Activated CD8-positive, alpha-beta memory T cell treated with anti-CD3 and anti-CD28 coated beads for 1 hour (primary cell): ENCODE data around the gene RNGTT.
"Not testable (repeated sequence)": the region's sequence is repeated elsewhere in the genome, so short reads cannot be mapped to it uniquely, and the experiment has no call there.

ENCODE experiments used
- DNase-seq, 2 donors: peaks; one replicate each; pipeline ENCODE4 v3.0.0-alpha.2; 2020; ENCODE audit warnings: low read depth in 1 of 2; ENCODE audit errors: extremely low read depth in 1 of 2

RNGTT gene

DNA sequence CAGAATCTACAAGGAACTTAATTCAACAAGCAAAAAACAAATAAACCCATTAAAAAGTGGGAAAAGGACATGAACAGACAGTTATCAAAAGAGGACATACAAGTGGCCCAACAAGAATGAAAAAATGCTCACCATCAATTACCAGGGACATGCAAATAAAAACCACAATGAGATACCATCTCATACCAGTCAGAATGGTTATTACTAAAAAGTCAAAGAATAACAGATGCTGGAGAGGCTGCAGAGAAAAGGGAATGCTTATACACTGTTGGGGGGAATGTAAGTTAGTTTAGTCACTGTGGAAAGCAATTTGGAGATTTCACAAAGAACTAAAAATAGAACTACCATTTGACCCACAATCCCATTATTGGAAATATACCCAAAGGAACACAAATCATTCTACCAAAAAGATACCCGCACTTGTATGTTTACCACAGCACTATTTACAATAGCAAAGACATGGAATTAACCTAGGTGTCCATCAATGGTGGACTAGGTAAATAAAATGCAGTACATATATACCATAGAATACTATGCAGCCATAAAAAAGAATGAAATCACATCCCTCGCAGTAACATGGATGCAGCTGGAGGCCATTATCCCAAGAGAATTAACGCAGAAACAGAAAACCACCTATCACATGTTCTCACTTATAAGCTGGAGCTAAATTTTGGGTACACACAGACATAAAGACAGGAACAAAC is 48.4 kb downstream of the RNGTT start:
- no peak for DNase-seq

DNA sequence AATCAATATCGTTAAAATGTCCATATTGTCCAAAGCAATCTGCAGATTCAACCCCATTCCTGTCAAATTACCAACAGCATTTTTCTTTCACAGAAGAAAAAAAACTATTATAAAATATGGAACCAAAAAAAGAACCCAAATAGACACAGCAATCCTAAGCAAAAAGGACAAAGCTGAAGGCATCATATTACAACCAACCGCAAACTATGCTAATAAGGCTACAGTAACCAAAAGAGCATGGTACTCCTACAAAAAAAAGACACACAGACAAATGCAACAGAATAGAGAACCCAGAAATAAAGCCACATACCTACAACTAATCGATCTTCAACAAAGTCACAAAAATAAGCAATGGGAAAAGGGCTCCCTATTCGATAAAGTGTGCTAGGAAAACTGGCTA is 49.2 kb downstream of the RNGTT start:
- DNase-seq = no peak

DNA sequence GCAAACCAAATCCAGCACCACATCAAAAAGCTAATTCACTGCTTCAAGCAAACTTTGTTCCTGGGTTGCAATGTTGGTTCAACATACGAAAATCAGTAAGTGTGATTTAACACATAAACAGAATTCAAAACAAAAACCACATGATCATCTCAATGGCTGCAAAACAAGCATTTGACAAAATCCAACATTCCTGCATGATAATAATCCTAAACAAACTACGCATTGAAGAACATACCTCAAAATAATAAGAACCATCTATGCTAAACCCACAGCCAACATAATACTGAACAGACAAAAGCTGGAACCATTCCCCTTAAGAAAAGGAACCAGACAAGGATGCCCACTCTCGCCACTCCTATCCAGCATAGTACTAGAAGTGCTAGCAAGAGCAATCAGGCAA is 49.9 kb downstream of the RNGTT start:
- DNase-seq = no peak

- DNase-seq = no peak
Measured at GRCh38 chr6:88910922-88911778, 52.3 kb downstream of the RNGTT start.

- no peak for DNase-seq
Measured at GRCh38 chr6:88908598-88909548, 54.5 kb downstream of the RNGTT start.

GRCh38 chr6:88907148-88907547 is 56.3 kb downstream of the RNGTT start:
- not testable (repeated sequence) for DNase-seq

DNA sequence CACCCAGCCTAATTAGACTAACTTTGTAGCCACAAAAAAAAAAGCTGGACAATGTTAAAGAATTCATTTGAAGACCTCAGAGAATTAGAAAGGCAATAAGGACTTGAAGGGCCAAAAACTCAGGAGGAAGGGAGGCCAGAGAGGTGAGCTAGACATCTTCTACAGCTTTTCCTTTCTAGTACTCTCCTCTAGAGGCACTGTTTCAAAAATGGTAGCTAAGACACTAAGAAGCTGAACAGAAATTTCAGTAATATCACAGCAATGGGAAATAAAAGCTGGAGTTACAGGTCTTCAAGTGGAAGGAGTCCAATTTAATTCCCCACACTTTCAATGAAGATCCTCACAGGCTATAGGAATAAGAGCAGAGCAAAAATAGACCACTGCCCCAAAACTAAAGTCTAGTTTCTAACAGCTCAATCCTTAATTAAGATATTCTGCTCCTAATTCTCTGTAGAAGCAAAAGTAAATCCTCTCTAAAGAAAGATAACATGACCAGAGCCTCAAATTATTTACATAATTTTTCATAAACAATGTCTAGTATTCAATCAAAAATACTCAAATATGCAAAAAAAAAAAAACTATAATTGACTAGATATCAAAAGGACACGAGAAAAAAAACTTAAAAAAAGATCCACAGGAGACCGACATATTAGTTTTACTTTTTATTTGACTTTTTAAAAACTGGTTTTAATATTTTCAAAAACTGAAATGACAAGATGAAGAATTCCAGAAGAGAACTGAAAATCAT is 63.7 kb downstream of the RNGTT start:
- DNase-seq = no peak

GRCh38 chr6:88895911-88896310 is 67.5 kb downstream of the RNGTT start:
- no peak for DNase-seq

DNA sequence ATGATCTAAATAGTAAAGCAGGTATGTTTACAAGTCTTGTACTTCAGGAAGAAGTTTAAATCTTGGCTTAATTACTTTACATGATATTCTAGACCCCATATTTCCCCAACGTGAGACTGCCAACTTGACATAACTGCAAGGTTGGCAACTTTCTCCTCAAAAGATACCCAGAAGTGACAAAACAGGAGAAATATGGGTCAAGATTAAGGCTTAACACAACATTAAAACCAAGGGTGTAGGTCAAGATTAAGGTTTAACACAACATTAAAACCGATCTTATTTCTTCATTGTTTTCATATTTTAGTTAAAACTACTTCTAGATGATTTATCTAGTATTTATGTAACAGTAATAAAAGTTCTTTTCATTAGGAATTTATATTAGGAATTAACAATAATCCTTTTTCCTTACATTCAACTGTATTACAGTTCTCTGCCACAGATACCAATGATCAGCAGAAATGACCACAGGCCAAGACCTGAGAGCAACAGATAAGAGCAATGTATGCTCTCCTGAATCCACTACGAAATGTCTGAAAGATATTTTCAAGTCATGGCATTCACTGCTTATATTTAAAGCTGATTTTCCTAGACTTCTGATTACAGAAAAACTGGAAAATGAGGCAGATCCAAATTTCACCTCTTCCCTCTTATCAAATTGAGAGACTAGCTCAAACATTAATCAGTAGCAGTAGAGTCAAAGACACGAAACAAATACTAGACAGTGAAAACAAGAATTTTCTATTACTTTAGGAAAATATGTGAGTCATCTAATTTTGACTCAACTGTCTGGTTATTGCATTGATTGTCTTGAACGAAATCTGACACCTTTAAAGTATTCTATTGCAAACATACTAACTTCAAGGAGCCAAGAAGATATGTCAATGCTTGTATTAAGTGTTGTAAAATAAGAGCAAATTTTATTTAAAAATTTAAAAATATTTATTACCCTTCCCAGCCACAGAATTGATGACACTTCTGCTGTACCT is 72.3 kb downstream of the RNGTT start:
- DNase-seq = no peak

DNA sequence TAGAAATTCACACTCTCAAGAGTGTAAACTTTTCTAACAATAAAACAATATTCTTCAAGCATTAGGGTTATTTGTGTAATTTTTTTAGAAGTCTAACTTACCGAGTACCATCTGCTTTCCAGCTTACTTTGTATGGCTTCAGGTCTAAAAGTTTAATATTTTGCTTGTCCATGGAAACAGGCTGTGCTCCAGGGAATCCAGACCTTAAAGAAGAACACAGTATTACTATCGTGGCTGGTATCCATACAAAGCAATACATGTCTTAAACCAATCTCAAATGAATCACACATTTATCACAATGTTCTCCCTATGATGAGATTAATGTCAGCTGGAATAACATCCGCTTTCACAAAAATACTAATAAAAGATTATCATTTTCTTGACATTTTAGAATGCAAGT is 73.0 kb downstream of the RNGTT start:
- no peak for DNase-seq

- DNase-seq = no peak
Measured at GRCh38 chr6:88884361-88884760, 79.1 kb downstream of the RNGTT start.

- DNase-seq = no peak
Measured at GRCh38 chr6:88882536-88882935, 80.9 kb downstream of the RNGTT start.

- DNase-seq = no peak
Measured at GRCh38 chr6:88881451-88881850, 82.0 kb downstream of the RNGTT start.

DNA sequence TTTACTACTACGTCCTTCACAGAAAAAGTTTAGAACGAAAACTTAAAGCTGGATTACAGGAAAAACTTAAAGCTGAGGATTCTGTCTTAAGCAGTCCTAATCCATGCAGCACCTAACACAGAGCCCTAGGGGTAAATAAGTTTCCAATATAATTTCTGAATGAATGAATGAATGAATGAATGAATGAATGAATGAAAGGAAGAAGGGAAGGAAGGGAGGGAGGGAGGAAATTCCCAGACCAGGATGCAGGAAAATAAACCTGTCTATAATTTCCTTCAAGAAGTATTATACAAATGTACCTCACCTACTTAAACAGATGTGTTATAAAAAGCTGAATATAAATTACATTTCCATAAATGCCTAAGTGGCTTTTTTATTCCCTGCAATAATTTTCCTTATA is 83.4 kb downstream of the RNGTT start:
- no peak for DNase-seq

GRCh38 chr6:88877893-88878292 is 85.5 kb downstream of the RNGTT start:
- no peak for DNase-seq

DNA sequence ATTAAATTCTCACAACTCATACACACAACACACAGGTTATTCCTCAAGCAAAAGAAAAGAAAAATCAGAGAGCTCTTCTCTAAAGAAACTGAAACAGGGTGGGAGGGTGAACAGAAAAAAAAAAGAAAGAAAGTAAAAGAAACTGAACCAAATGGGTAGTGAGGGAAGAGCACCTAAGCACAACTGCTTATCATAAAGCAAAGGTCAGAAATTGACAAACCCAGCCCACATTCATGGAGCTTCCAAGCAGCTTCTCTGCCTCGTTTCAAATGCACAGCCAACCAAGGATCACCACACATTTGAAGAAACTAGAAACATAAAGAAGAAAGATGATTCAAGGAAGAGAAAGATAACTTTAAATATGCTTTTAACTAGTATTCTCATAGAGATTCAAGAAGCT is 90.5 kb downstream of the RNGTT start:
- DNase-seq = no peak

DNA sequence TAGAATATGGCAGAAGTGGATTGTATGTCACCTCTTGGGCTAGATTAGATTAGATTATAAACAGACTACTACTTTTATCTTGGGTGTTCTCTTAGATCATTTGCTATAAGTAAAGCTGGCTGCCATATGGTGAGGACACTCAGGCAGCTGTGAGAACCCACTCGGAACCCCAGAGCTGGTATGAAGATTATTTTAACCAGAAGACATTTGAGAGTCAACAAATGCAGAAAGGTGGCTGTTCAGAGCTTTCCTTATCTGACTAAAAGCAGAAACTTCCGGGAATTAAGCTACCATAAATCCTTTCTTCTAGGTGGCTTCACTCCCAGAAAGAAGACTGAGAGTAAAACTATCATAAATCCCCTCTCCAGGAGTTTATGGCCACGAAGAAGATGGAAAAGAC is 91.9 kb downstream of the RNGTT start:
- no peak for DNase-seq

DNA sequence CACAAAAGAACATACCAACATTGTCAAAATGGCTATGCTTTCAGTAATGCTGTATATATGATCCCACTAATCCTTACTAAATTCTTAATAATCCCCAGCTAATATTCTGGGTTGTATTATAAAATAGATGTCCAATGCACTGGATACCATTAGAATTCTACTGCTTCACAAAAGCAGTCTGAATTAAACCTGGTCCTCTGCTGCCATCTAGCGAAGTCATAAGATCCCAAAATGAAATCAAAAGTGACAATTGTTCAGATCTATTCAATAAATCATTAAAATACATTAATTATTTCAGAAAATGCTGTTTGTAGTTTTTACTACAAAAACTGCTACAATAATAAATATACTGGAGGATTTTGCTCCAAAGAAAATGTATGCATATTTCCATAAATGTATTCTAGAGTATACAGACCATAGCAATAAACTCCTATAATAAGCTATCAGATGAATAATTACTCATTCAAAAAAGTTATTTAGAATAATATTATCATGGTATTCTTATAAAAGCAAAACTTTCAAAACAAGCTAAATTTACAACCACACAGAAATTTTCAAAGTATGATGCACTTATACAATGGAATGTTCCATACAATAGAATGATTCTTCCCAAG is 92.6 kb downstream of the RNGTT start:
- DNase-seq = peak in 1 of 2 donors; percentile 20
